Neural progenitor cell (in vitro differentiated cells): ENCODE results near the gene CNNM2. TPM values are rescaled to one million over a fixed set of nuclear protein-coding genes. Genes with fewer than 3 reads are reported as not detected.

ENCODE experiments used
- DNase-seq: peaks from one replicate; pipeline ENCODE4 v3.0.0-alpha.2; 2016; ENCODE audit warnings: low spot score
- H2AFZ ChIP-seq: fragments of 200-600 bp; sonication (generic); replicated peaks from 2 replicates; pipeline ENCODE4 v1.6.1; 2016; ENCODE audit warnings: antibody characterized with exemption
- H3F3A ChIP-seq: fragments of 200-600 bp; sonication (generic); 2 replicates; pipeline ENCODE4 v1.6.1; 2016; ENCODE audit warnings: antibody characterized with exemption, low read depth
- H3K27ac ChIP-seq: fragments of 200-600 bp; sonication (generic); 2 replicates; pipeline ENCODE4 v1.5.1; 2016; ENCODE audit warnings: mild to moderate bottlenecking
- H3K27me3 ChIP-seq: fragments of 200-600 bp; sonication (generic); 2 replicates; pipeline ENCODE4 v1.6.1; 2016; ENCODE audit warnings: mild to moderate bottlenecking, moderate library complexity
- H3K36me3 ChIP-seq: fragments of 200-600 bp; sonication (generic); 2 replicates; pipeline ENCODE4 v1.5.1; 2016
- H3K4me1 ChIP-seq: fragments of 200-600 bp; sonication (generic); 2 replicates; pipeline ENCODE4 v1.6.1; 2016; ENCODE audit warnings: mixed run types
- H3K4me2 ChIP-seq: fragments of 200-600 bp; sonication (generic); 2 replicates; pipeline ENCODE4 v1.6.1; 2016
- H3K4me3 ChIP-seq: fragments of 200-600 bp; sonication (generic); 2 replicates; pipeline ENCODE4 v1.5.1; 2016
- H3K79me2 ChIP-seq: fragments of 200-600 bp; sonication (generic); 2 replicates; pipeline ENCODE4 v1.6.1; 2016; ENCODE audit warnings: low read depth
- H3K9ac ChIP-seq: fragments of 200-600 bp; sonication (generic); 2 replicates; pipeline ENCODE4 v1.6.1; 2016
- H3K9me3 ChIP-seq: fragments of 200-600 bp; sonication (generic); 2 replicates; pipeline ENCODE4 v1.5.1; 2016; ENCODE audit warnings: low read depth
- H4K20me1 ChIP-seq: fragments of 200-600 bp; sonication (generic); 2 replicates; pipeline ENCODE4 v1.6.1; 2016; ENCODE audit warnings: low read depth
- H3K27ac Mint-ChIP-seq: 3 replicates; pipeline ENCODE4 v1.8.0; 2021; ENCODE audit warnings: mixed read lengths
- H3K27me3 Mint-ChIP-seq: 2 replicates; pipeline ENCODE4 v1.8.0; 2022; ENCODE audit warnings: low read depth, mild to moderate bottlenecking, inconsistent platforms, moderate library complexity, mixed read lengths; ENCODE audit not compliant: insufficient read depth
- H3K36me3 Mint-ChIP-seq: 3 replicates; pipeline ENCODE4 v1.8.0; 2021; ENCODE audit warnings: mixed read lengths
- H3K4me1 Mint-ChIP-seq: 3 replicates; pipeline ENCODE4 v1.8.0; 2021; ENCODE audit warnings: mixed read lengths
- H3K4me3 Mint-ChIP-seq: 3 replicates; pipeline ENCODE4 v1.8.0; 2021; ENCODE audit warnings: mild to moderate bottlenecking, moderate library complexity, mixed read lengths
- H3K9me3 Mint-ChIP-seq: 3 replicates; pipeline ENCODE4 v1.8.0; 2020; ENCODE audit warnings: mixed read lengths
- EZH2 ChIP-seq: fragments of 200-600 bp; sonication (generic); IDR thresholded peaks from 2 replicates; pipeline ENCODE4 v1.6.1; 2017; ENCODE audit warnings: antibody characterized with exemption, mild to moderate bottlenecking, moderate library complexity
- EZH2phosphoT487 ChIP-seq: fragments of 200-600 bp; sonication (generic); IDR thresholded peaks from 2 replicates; pipeline ENCODE4 v1.6.1; 2017; ENCODE audit warnings: antibody characterized with exemption
- total RNA-seq: library from RNA; depleted of rRNA; stranded (reverse); fragments of >200 nt; gene quantifications from 2 replicates; pipeline ENCODE4 v1.2.3, GENCODE V29; 2015; ENCODE audit warnings: low replicate concordance
- TF ChIP-seq, protein P1 (sequence below): fragments of 200-600 bp; sonication (generic); IDR thresholded peaks from 2 replicates; pipeline ENCODE4 v1.5.1; 2017; ENCODE audit warnings: antibody characterized with exemption, mild to moderate bottlenecking

Gene CNNM2
- total RNA-seq, 1 donor from 2014 or later: 11.4 TPM

DNA sequence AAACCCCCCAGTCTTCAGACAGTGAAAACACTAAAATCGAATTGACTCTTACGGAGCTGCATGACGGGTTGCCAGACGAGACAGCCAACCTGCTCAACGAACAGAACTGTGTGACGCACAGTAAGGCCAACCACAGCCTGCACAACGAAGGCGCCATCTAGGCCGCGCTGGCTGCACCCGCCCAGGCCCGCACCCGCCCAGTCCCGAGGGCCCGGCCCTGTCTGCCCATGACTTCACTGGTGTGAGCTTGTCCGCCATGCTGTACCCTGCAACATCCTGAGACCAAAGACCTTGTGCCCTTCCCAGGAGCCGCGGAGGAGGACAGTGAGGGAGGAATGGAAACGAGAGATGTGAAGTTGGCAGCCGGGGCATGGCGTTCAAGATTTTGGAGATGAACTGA is 158.9 kb downstream of the CNNM2 start:
- H3K4me3 Mint-ChIP-seq: no peak overlapping the region
- Histone ChIP-seq H3K27ac (no peak overlapping the region), H3K9ac (no peak overlapping the region), H3K4me1 (no peaks in the 10 kb centered on the region), H3K27me3 (no peaks in the 10 kb centered on the region), H4K20me1 (no peaks in the 10 kb centered on the region), H3F3A (no peaks in the 10 kb centered on the region), H3K36me3 (no peaks in the 10 kb centered on the region), H3K4me3 (no peak overlapping the region), H3K4me2 (no peak overlapping the region), H2AFZ (no peak overlapping the region), H3K9me3 (no peaks in the 10 kb centered on the region), H3K79me2 (no peaks in the 10 kb centered on the region)
- H3K9me3 Mint-ChIP-seq: no peaks in the 10 kb centered on the region
- peaks cover 18% of the 10 kb centered on the region for H3K36me3 Mint-ChIP-seq
- no peak for DNase-seq
- no peaks in the 10 kb centered on the region for H3K4me1 Mint-ChIP-seq
- TF ChIP-seq EZH2: no peak
- TF ChIP-seq, protein P1, sequence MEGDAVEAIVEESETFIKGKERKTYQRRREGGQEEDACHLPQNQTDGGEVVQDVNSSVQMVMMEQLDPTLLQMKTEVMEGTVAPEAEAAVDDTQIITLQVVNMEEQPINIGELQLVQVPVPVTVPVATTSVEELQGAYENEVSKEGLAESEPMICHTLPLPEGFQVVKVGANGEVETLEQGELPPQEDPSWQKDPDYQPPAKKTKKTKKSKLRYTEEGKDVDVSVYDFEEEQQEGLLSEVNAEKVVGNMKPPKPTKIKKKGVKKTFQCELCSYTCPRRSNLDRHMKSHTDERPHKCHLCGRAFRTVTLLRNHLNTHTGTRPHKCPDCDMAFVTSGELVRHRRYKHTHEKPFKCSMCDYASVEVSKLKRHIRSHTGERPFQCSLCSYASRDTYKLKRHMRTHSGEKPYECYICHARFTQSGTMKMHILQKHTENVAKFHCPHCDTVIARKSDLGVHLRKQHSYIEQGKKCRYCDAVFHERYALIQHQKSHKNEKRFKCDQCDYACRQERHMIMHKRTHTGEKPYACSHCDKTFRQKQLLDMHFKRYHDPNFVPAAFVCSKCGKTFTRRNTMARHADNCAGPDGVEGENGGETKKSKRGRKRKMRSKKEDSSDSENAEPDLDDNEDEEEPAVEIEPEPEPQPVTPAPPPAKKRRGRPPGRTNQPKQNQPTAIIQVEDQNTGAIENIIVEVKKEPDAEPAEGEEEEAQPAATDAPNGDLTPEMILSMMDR: no peak
- no peak for TF ChIP-seq EZH2phosphoT487
- H3K27me3 Mint-ChIP-seq: no peaks in the 10 kb centered on the region
- H3K27ac Mint-ChIP-seq: no peak overlapping the region

DNA sequence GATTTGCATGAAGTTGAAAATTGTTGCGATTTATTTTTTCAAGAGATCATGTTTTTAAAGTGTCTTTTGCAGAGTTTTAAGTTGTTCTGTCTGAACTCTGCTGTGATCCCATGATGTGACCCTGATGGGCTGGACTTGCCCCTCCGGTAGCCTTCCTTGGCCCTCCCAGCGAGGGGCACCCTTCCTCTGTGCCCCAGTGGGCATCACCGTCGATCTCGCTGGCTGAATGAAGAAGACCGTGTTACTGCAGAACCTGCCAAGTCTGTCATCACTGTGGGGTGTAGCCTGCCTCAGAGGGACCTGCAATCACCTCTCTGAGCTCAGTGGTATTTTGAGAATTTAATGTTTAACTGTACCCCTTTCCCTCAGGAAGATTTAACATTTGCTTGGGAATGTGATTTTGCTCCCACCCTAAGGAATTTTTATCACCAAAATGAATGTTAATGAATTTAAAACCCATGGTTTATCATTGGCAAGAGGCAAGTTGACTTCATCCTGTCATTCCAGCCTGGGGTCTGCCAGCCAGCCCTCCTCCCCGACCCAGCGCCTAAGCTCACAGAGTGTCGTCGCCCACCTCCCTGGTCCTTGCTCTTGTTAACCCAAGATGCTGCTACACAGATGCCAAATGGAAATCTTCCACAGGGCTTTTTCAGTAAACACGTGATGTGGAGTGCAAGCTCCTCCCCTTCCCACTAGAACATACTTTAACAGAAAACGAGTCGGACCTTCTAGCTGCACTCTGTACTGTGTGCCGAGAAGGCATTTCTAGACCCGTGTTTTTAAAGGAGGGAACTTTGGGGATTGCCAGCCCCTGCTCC is 159.6 kb downstream of the CNNM2 start:
- no peak for DNase-seq
- no peak overlapping the region for H3K4me3 Mint-ChIP-seq
- no peaks in the 10 kb centered on the region for H3K27me3 Mint-ChIP-seq
- H3K79me2 ChIP-seq: no peaks in the 10 kb centered on the region
- H3K4me1 ChIP-seq: no peaks in the 10 kb centered on the region
- no peak overlapping the region for H3K4me2 ChIP-seq
- H3F3A ChIP-seq: no peaks in the 10 kb centered on the region
- no peak overlapping the region for H2AFZ ChIP-seq
- H3K36me3 Mint-ChIP-seq: peaks cover 18% of the 10 kb centered on the region
- H3K4me3 ChIP-seq: no peak overlapping the region
- no peaks in the 10 kb centered on the region for H3K4me1 Mint-ChIP-seq
- no peaks in the 10 kb centered on the region for H3K27me3 ChIP-seq
- H3K9me3 ChIP-seq: no peaks in the 10 kb centered on the region
- no peaks in the 10 kb centered on the region for H4K20me1 ChIP-seq
- no peak overlapping the region for H3K27ac ChIP-seq
- TF ChIP-seq, protein P1: no peak
- TF ChIP-seq EZH2phosphoT487: no peak
- TF ChIP-seq EZH2: no peak
- no peaks in the 10 kb centered on the region for H3K36me3 ChIP-seq
- H3K27ac Mint-ChIP-seq: no peak overlapping the region
- H3K9me3 Mint-ChIP-seq: no peaks in the 10 kb centered on the region
- no peak overlapping the region for H3K9ac ChIP-seq

DNA sequence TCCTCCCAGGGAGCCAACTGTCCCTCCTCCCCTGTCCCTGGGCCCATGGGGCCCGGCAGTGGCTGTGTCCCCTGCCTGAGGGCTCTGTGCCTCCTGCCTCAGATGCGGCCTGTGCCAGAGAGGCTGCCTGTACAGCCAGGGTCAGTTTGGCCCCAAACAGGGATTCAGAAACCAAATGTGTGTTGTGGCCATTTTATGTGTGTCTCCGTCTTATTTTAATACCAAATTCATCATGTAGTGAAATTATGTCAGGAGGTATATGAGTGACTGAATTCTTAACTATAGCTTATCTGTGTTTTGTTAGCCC is 160.2 kb downstream of the CNNM2 start:
- Histone ChIP-seq H3K9me3 (no peaks in the 10 kb centered on the region), H3K27me3 (no peaks in the 10 kb centered on the region), H3F3A (no peaks in the 10 kb centered on the region), H3K4me2 (no peak overlapping the region), H2AFZ (no peak overlapping the region), H3K9ac (no peak overlapping the region), H3K36me3 (no peaks in the 10 kb centered on the region), H4K20me1 (no peaks in the 10 kb centered on the region), H3K4me1 (no peaks in the 10 kb centered on the region), H3K27ac (no peak overlapping the region), H3K79me2 (no peaks in the 10 kb centered on the region), H3K4me3 (no peak overlapping the region)
- no peak for DNase-seq
- no peak overlapping the region for H3K4me3 Mint-ChIP-seq
- TF ChIP-seq, protein P1: no peak
- no peak for TF ChIP-seq EZH2
- TF ChIP-seq EZH2phosphoT487: no peak
- H3K9me3 Mint-ChIP-seq: no peaks in the 10 kb centered on the region
- H3K36me3 Mint-ChIP-seq: peaks cover 20% of the 10 kb centered on the region
- no peaks in the 10 kb centered on the region for H3K27me3 Mint-ChIP-seq
- no peak overlapping the region for H3K27ac Mint-ChIP-seq
- no peaks in the 10 kb centered on the region for H3K4me1 Mint-ChIP-seq
